Measurements from ENCODE around the gene LAD1. TPM values are rescaled to one million over a fixed set of nuclear protein-coding genes. Genes with fewer than 3 reads are reported as not detected.

The LAD1 gene
- total RNA-seq, 3 donors from 2014 or later, result 13.1 to 18.0 TPM; not detected in 1

DNA sequence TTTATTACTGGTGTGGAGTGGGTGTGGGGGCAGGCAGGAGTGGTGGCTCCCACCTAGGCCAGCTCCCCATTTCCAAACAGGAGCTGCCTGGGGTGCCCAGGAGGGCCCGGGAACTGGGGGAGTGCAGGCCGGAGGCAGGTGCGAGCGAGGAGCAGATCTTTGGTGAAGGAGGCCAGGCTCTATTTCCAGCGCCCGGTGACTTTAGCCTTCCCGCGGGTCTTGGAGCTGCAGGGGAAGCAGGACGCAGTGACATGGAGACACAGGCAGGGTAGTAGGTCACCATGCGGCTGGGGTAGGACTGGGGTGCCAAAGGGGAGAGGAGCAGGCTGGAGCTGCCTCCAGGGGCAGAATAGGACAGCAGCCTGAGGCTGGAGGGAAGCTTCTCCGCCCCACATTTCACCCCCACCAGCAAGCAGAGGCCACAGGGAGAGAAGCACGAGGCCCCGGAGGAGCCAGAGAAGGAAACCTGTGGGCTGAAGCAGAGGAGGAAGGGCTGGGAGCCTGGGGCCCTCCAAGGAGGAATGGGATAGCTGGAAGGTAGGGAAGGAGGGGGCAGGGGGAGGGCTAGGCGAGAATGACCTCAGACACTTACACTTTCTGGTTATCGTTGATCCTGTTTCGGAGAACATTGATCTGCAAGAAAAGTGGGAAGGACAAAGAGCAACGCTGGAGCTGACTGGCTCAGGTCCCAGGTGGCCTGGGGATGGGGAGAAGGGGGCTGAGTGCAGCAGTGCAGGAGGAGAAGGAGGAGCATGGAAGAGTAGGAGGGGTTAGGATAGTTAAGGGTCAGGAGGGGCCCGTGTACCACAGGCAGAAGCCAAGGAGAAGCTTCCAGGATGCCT, 39.9 kb downstream of the LAD1 start:
- Histone ChIP-seq H3K4me3 (no peak overlapping the region), H3K27ac (no peak overlapping the region), H3K9me3 (no peaks in the 10 kb centered on the region), H3K4me1 (no peaks in the 10 kb centered on the region), H3K27me3 (no peaks in the 10 kb centered on the region), H3K36me3 (no peaks in the 10 kb centered on the region)
- intact Hi-C loops (cut with DNase I; ENCODE audit: low total_unique reads), result no loop called here
- DNase-seq (ENCODE audit: low spot score in 2 of 2), result no peak
- TF ChIP-seq, protein P1, sequence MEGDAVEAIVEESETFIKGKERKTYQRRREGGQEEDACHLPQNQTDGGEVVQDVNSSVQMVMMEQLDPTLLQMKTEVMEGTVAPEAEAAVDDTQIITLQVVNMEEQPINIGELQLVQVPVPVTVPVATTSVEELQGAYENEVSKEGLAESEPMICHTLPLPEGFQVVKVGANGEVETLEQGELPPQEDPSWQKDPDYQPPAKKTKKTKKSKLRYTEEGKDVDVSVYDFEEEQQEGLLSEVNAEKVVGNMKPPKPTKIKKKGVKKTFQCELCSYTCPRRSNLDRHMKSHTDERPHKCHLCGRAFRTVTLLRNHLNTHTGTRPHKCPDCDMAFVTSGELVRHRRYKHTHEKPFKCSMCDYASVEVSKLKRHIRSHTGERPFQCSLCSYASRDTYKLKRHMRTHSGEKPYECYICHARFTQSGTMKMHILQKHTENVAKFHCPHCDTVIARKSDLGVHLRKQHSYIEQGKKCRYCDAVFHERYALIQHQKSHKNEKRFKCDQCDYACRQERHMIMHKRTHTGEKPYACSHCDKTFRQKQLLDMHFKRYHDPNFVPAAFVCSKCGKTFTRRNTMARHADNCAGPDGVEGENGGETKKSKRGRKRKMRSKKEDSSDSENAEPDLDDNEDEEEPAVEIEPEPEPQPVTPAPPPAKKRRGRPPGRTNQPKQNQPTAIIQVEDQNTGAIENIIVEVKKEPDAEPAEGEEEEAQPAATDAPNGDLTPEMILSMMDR (IDR thresholded peaks at IDR 0.05), result no peak
- TF ChIP-seq POLR2AphosphoS5 (IDR thresholded peaks at IDR 0.05) (no peak), POLR2A (IDR thresholded peaks at IDR 0.05) (no peak)

DNA sequence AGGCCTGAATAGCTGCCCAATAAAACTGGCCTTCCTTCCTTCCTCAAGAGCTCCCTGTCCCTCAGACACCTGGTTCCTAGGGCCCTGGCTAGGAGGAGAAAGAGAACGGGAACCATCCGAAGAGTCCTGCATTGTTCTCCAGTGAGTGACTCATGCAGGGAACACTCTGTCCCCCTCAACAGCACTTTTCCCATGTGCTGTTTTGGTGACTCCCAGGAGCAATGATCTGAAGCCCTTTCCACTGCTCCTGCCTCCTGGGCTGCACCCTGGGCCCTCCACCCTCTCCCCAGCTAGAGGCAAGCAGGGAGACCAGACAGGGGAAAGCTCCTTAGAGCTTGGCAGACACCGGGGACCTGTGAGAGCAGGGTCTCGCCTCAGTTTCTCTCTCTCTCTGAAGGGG, 40.5 kb downstream of the LAD1 start:
- intact Hi-C loops (cut with DNase I; ENCODE audit: low total_unique reads), result no loop called here
- H3K27ac ChIP-seq, result peak overlapping the region in 1 of 2 donors; percentile 32
- no peak for DNase-seq (ENCODE audit: low spot score in 2 of 2)

DNA sequence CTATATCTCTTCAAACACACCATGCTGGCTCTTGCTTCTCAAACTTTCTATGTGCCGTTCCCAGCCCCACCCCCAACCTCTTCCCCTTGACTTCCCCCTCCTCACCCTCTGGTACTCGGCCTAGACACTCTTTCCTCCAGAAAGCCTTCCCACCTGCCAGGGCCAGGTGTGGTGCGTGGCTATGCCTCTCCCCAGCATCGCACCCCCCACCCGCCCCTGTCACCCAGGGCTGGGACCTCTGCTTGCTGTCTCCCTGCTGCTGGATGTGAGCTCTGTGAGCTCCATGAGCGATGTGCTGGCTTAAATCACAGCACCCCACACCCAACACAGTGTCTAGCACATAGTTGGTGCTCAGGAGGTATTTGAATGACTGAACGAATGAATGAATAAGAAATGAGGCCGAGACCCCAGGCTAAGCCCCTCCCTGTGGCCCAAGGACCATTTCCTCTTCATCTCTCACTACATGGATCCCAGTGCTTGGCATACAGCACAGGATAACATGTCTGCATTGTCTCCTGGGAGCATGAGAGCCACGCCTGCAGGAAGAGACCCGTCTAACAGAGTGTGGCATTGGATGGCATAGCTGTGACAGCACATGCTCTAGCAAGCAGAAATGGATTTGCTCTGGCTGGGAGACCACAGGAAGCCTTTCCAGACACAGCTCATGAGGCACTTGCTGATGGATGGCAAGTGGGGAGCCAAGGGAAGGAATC, 41.3 kb downstream of the LAD1 start:
- no peaks in the 10 kb centered on the region for H3K4me1 ChIP-seq
- intact Hi-C loops (cut with DNase I; ENCODE audit: low total_unique reads), result no loop called here
- H3K4me3 ChIP-seq, result no peak overlapping the region
- no peaks in the 10 kb centered on the region for H3K27me3 ChIP-seq
- no peak for DNase-seq (ENCODE audit: low spot score in 2 of 2)
- H3K27ac ChIP-seq, result no peak overlapping the region
- TF ChIP-seq, protein P1 (IDR thresholded peaks at IDR 0.05), result no peak
- no peak for TF ChIP-seq POLR2A (IDR thresholded peaks at IDR 0.05)
- no peak for TF ChIP-seq POLR2AphosphoS5 (IDR thresholded peaks at IDR 0.05)
- no peaks in the 10 kb centered on the region for H3K9me3 ChIP-seq
- H3K36me3 ChIP-seq, result no peaks in the 10 kb centered on the region

More for the DNA sequence above, 40.5 kb downstream of the LAD1 start:
- no peak for TF ChIP-seq POLR2AphosphoS5 (IDR thresholded peaks at IDR 0.05)
- no peaks in the 10 kb centered on the region for H3K27me3 ChIP-seq
- H3K4me3 ChIP-seq, result no peak overlapping the region
- H3K4me1 ChIP-seq, result no peaks in the 10 kb centered on the region
- H3K36me3 ChIP-seq, result no peaks in the 10 kb centered on the region
- H3K9me3 ChIP-seq, result no peaks in the 10 kb centered on the region

DNA sequence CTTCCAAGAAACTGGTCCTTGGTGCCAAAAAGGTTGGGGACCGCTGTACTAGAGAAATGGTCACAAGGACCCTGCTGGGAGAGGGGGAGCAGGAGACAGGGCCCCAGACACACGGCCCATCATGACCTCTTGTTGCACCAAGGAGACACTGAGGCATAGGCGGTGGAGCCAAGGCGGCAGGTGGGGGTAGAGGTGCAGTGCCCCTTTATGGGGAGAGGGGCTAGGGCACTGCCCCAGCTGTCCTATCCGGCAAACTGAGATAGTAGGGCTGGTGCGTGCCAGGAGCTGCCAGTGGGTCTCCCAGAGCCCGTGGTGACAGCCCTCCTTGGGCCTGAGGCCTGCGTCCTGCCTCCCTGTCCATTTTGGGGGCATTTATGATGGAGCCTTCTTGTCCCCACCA, 41.9 kb downstream of the LAD1 start:
- Histone ChIP-seq H3K27me3 (no peaks in the 10 kb centered on the region), H3K4me1 (no peaks in the 10 kb centered on the region), H3K27ac (no peak overlapping the region), H3K9me3 (no peaks in the 10 kb centered on the region), H3K36me3 (no peaks in the 10 kb centered on the region), H3K4me3 (no peak overlapping the region)
- TF ChIP-seq, protein P1 (IDR thresholded peaks at IDR 0.05), result no peak
- TF ChIP-seq POLR2AphosphoS5 (IDR thresholded peaks at IDR 0.05) (no peak), POLR2A (IDR thresholded peaks at IDR 0.05) (no peak)
- intact Hi-C loops (cut with DNase I; ENCODE audit: low total_unique reads), result no loop called here
- no peak for DNase-seq (ENCODE audit: low spot score in 2 of 2)

DNA sequence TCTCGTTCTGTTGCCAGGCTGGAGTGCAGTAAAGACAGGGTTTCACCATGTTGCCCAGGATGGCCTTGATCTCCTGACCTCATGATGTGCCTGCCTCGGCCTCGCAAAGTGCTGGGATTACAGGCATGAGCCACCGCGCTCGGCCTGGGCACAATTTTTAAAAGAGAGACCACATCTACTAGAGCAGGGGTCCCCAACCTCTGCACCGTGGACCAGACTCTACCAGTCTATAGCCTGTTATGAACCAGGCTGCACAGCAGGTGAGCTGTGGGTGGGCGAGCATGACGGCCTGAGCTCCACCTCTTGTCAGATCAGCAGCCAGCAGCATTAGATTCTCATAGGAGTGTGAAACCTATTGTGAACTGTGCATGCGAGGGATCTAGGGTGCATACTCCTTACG, 42.4 kb downstream of the LAD1 start:
- H3K36me3 ChIP-seq, result no peaks in the 10 kb centered on the region
- no peak overlapping the region for H3K4me3 ChIP-seq
- no peaks in the 10 kb centered on the region for H3K4me1 ChIP-seq
- no peak for DNase-seq (ENCODE audit: low spot score in 2 of 2)
- no peaks in the 10 kb centered on the region for H3K27me3 ChIP-seq
- H3K9me3 ChIP-seq, result no peaks in the 10 kb centered on the region
- TF ChIP-seq, protein P1 (IDR thresholded peaks at IDR 0.05), result no peak
- TF ChIP-seq POLR2A (IDR thresholded peaks at IDR 0.05) (no peak), POLR2AphosphoS5 (IDR thresholded peaks at IDR 0.05) (no peak)
- H3K27ac ChIP-seq, result no peak overlapping the region
- intact Hi-C loops (cut with DNase I; ENCODE audit: low total_unique reads), result no loop called here

All from breast epithelium (tissue), 4 donors.